ENCODE results near the gene CMC2. TPM values are rescaled to one million over a fixed set of nuclear protein-coding genes. Genes with fewer than 3 reads are reported as not detected.
A peak's percentile ranks its signal among the peaks of the same experiment; 100 is the strongest.

Gene CMC2
- total and polyA plus RNA-seq, 9 of the 15 experiments (the other 6 are each of a cell fraction or from before 2014, with no cell fraction given), result 122 to 501 (median 172) TPM

- TF ChIP-seq ZBTB34 (CRISPR knock-in tag; IDR thresholded peaks at IDR 0.05) (no peak), ZNF76 (CRISPR knock-in tag; IDR thresholded peaks at IDR 0.05; ENCODE audit: borderline replicate concordance) (peak; percentile 87; the same call in 1 of the 2 replicates), C11orf30 (IDR thresholded peaks at IDR 0.05; ENCODE audit: low read depth) (peak; percentile 51), ZFP30 (CRISPR knock-in tag; IDR thresholded peaks at IDR 0.05; ENCODE audit: borderline replicate concordance) (no peak), ZNF449 (CRISPR knock-in tag; IDR thresholded peaks at IDR 0.05) (no peak), ZNF124 (CRISPR knock-in tag; IDR thresholded peaks at IDR 0.05) (no peak), LEF1 (IDR thresholded peaks at IDR 0.05) (no peak), CBFA2T3 (IDR thresholded peaks at IDR 0.05) (no peak), HIVEP1 (CRISPR knock-in tag; IDR thresholded peaks at IDR 0.05) (no peak; the same call in 1 of the 2 replicates), IRF1 (CRISPR knock-in tag; IDR thresholded peaks at IDR 0.05; ENCODE audit: borderline replicate concordance) (no peak), MIER1 (IDR thresholded peaks at IDR 0.05; ENCODE audit: low read depth) (peak; percentile 88), RFX5 (IDR thresholded peaks at IDR 0.05; ENCODE audit: low read depth, low read length) (no peak; the same call in 1 of the 2 replicates), CEBPG (CRISPR knock-in tag; IDR thresholded peaks at IDR 0.05) (peak; percentile 62; the same call in 1 of the 2 replicates), CEBPG (tag; conservative IDR thresholded peaks at IDR 0.05 in 1 of 2, IDR thresholded peaks at IDR 0.05 in 1 of 2) (no peak; a peak in 1 of 4 replicates), PML (IDR thresholded peaks at IDR 0.05; ENCODE audit: low read length) (peak; percentile 84), NCOA1 (IDR thresholded peaks at IDR 0.05; ENCODE audit: low read depth) (peak; percentile 68; the same call in 1 of the 2 replicates), ESRRA (IDR thresholded peaks at IDR 0.05; ENCODE audit: borderline replicate concordance, low read depth) (peak; percentile 64), HES1 (IDR thresholded peaks at IDR 0.05; ENCODE audit: low read depth) (peak; percentile 41; the same call in 1 of the 2 replicates), ZNF77 (CRISPR knock-in tag; IDR thresholded peaks at IDR 0.05) (no peak), ZNF146 (CRISPR knock-in tag; IDR thresholded peaks at IDR 0.05; ENCODE audit: unreplicated experiment) (no peak), ELK3 (CRISPR knock-in tag; IDR thresholded peaks at IDR 0.05) (peak; percentile 51; the same call in 1 of the 2 replicates), ZNF584 (CRISPR knock-in tag; IDR thresholded peaks at IDR 0.05; ENCODE audit: low read depth) (no peak), E2F3 (CRISPR knock-in tag; IDR thresholded peaks at IDR 0.05) (peak; percentile 98), RNF2 (IDR thresholded peaks at IDR 0.05) (peak; percentile 85; the same call in 1 of the 2 replicates)
Measured at GRCh38 chr16:81006813-81007695, at the start of gene CMC2, which contains the start of gene CENPN (continued).
